Activated T-cell treated with anti-CD3 and anti-CD28 coated beads, Interleukin-2, amount 50 U/mL, for 72 hours (primary cell): Measurements from ENCODE around the gene SORBS2. TPM values are rescaled to one million over a fixed set of nuclear protein-coding genes. Genes with fewer than 3 reads are reported as not detected.
"Not testable (repeated sequence)": the region's sequence is repeated elsewhere in the genome, so short reads cannot be mapped to it uniquely, and the experiment has no call there.

ENCODE experiments used
- ATAC-seq, 2 donors: fragments of 150-1000 bp; cut with Tn5 transposase; replicated peaks in 1 of 2; 2 replicates each; pipeline ENCODE4 v1.10.0; 2021; ENCODE audit warnings: moderate library complexity in 2 of 2, mild to moderate bottlenecking in 1 of 2
- DNase-seq, 2 donors: peaks; one replicate each; pipeline ENCODE4 v3.0.0; 2021 to 2022; ENCODE audit warnings: mixed read lengths in 1 of 2
- H3K27ac Mint-ChIP-seq: one replicate; pipeline ENCODE4 v1.8.0; 2022; ENCODE audit warnings: mild to moderate bottlenecking, moderate library complexity, mixed read lengths
- H3K27me3 Mint-ChIP-seq: one replicate; pipeline ENCODE4 v1.8.0; 2022; ENCODE audit warnings: low read depth, mixed read lengths
- H3K36me3 Mint-ChIP-seq, 2 donors: one replicate each; pipeline ENCODE4 v1.8.0; 2022; ENCODE audit warnings: mixed read lengths in 2 of 2, mild to moderate bottlenecking in 1 of 2; ENCODE audit not compliant: insufficient read depth in 2 of 2
- H3K4me1 Mint-ChIP-seq: one replicate; pipeline ENCODE4 v1.8.0; 2022; ENCODE audit warnings: low read depth, mixed read lengths
- H3K4me3 Mint-ChIP-seq, 2 donors: one replicate each; pipeline ENCODE4 v1.8.0; 2022; ENCODE audit warnings: mild to moderate bottlenecking in 2 of 2, mixed read lengths in 2 of 2, moderate library complexity in 2 of 2
- H3K9me3 Mint-ChIP-seq, 2 donors: one replicate each; pipeline ENCODE4 v1.8.0; 2022; ENCODE audit warnings: mixed read lengths in 2 of 2
- total RNA-seq, 2 donors: library from RNA; stranded (reverse); gene quantifications; one replicate each; pipeline ENCODE4 v1.2.3, GENCODE V29; 2022

The SORBS2 gene
- total RNA-seq, 2 donors from 2014 or later = 0.26 TPM; not detected in 1

- Mint-ChIP-seq H3K9me3 (no peaks in the 10 kb centered on the region), H3K4me1 (no peaks in the 10 kb centered on the region), H3K27ac (no peak overlapping the region), H3K36me3 (no peaks in the 10 kb centered on the region), H3K27me3 (peaks cover 24% of the 10 kb centered on the region), H3K4me3 (no peak overlapping the region)
- ATAC-seq (no peak), DNase-seq (no peak)
These were observed 82.6 kb downstream of the SORBS2 start for GRCh38 chr4:185729391-185729804.

- ATAC-seq (no peak), DNase-seq (no peak)
- no peak overlapping the region for H3K4me3 Mint-ChIP-seq
- no peaks in the 10 kb centered on the region for H3K9me3 Mint-ChIP-seq
- no peaks in the 10 kb centered on the region for H3K4me1 Mint-ChIP-seq
- peaks cover 25% of the 10 kb centered on the region for H3K27me3 Mint-ChIP-seq
- H3K36me3 Mint-ChIP-seq = no peaks in the 10 kb centered on the region
- no peak overlapping the region for H3K27ac Mint-ChIP-seq
These were observed 83.1 kb downstream of the SORBS2 start for GRCh38 chr4:185728893-185729292.

GRCh38 chr4:185726931-185727330 is 85.1 kb downstream of the SORBS2 start:
- no peak overlapping the region for H3K27ac Mint-ChIP-seq
- ATAC-seq = no peak

GRCh38 chr4:185723631-185724260 is 88.2 kb downstream of the SORBS2 start:
- Mint-ChIP-seq H3K4me1 (no peaks in the 10 kb centered on the region), H3K27me3 (peaks cover 18% of the 10 kb centered on the region), H3K27ac (no peak overlapping the region), H3K36me3 (no peaks in the 10 kb centered on the region), H3K9me3 (no peaks in the 10 kb centered on the region), H3K4me3 (no peak overlapping the region)
- ATAC-seq (no peak), DNase-seq (no peak)

More at GRCh38 chr4:185726931-185727330, 85.1 kb downstream of the SORBS2 start:
- Mint-ChIP-seq H3K4me1 (no peaks in the 10 kb centered on the region), H3K4me3 (no peak overlapping the region), H3K27me3 (peaks cover 20% of the 10 kb centered on the region), H3K9me3 (no peaks in the 10 kb centered on the region), H3K36me3 (no peaks in the 10 kb centered on the region)
- no peak for DNase-seq

- Mint-ChIP-seq H3K27me3 (peaks cover 12% of the 10 kb centered on the region), H3K4me3 (no peak overlapping the region), H3K36me3 (no peaks in the 10 kb centered on the region), H3K27ac (no peak overlapping the region), H3K4me1 (no peaks in the 10 kb centered on the region), H3K9me3 (no peaks in the 10 kb centered on the region)
- no peak for DNase-seq
- ATAC-seq = no peak
These were observed 90.0 kb downstream of the SORBS2 start for GRCh38 chr4:185722029-185722316.

- no peak overlapping the region for H3K27ac Mint-ChIP-seq
- ATAC-seq (no peak), DNase-seq (no peak)
- H3K9me3 Mint-ChIP-seq = no peaks in the 10 kb centered on the region
- peaks cover 12% of the 10 kb centered on the region for H3K27me3 Mint-ChIP-seq
- H3K4me1 Mint-ChIP-seq = no peaks in the 10 kb centered on the region
- H3K36me3 Mint-ChIP-seq = no peaks in the 10 kb centered on the region
- H3K4me3 Mint-ChIP-seq = no peak overlapping the region
These were observed 90.6 kb downstream of the SORBS2 start for GRCh38 chr4:185721190-185722028.

- no peaks in the 10 kb centered on the region for H3K36me3 Mint-ChIP-seq
- ATAC-seq (no peak), DNase-seq (no peak)
- H3K4me1 Mint-ChIP-seq = no peaks in the 10 kb centered on the region
- H3K9me3 Mint-ChIP-seq = no peaks in the 10 kb centered on the region
- H3K27ac Mint-ChIP-seq = no peak overlapping the region
- no peak overlapping the region for H3K4me3 Mint-ChIP-seq
- peaks cover 8% of the 10 kb centered on the region for H3K27me3 Mint-ChIP-seq
These were observed 92.5 kb downstream of the SORBS2 start for GRCh38 chr4:185719500-185719858.

- DNase-seq = no peak
- Mint-ChIP-seq H3K4me3 (no peak overlapping the region), H3K9me3 (no peaks in the 10 kb centered on the region), H3K4me1 (no peaks in the 10 kb centered on the region), H3K27ac (no peak overlapping the region), H3K27me3 (peaks cover 6% of the 10 kb centered on the region), H3K36me3 (no peaks in the 10 kb centered on the region)
- no peak for ATAC-seq
These were observed 93.2 kb downstream of the SORBS2 start for GRCh38 chr4:185718578-185719499.

- ATAC-seq (no peak), DNase-seq (no peak)
- Mint-ChIP-seq H3K4me3 (no peak overlapping the region), H3K9me3 (no peaks in the 10 kb centered on the region), H3K27me3 (peaks cover 11% of the 10 kb centered on the region), H3K36me3 (no peaks in the 10 kb centered on the region), H3K4me1 (no peaks in the 10 kb centered on the region), H3K27ac (no peak overlapping the region)
These were observed 94.6 kb downstream of the SORBS2 start for GRCh38 chr4:185717377-185717741.

GRCh38 chr4:185716577-185717376 is 95.2 kb downstream of the SORBS2 start:
- Mint-ChIP-seq H3K4me3 (no peak overlapping the region), H3K4me1 (no peaks in the 10 kb centered on the region), H3K9me3 (no peaks in the 10 kb centered on the region), H3K27me3 (peaks cover 17% of the 10 kb centered on the region), H3K36me3 (no peaks in the 10 kb centered on the region), H3K27ac (no peak overlapping the region)
- no peak for DNase-seq
- no peak for ATAC-seq

GRCh38 chr4:185716141-185716551 is 95.8 kb downstream of the SORBS2 start:
- H3K9me3 Mint-ChIP-seq = no peaks in the 10 kb centered on the region
- no peaks in the 10 kb centered on the region for H3K4me1 Mint-ChIP-seq
- peaks cover 18% of the 10 kb centered on the region for H3K27me3 Mint-ChIP-seq
- no peak for DNase-seq
- H3K36me3 Mint-ChIP-seq = no peaks in the 10 kb centered on the region
- no peak for ATAC-seq
- H3K4me3 Mint-ChIP-seq = no peak overlapping the region
- no peak overlapping the region for H3K27ac Mint-ChIP-seq

GRCh38 chr4:185714524-185714923 is 97.5 kb downstream of the SORBS2 start:
- H3K27ac Mint-ChIP-seq, H3K36me3 Mint-ChIP-seq, ATAC-seq, H3K9me3 Mint-ChIP-seq, H3K4me3 Mint-ChIP-seq, DNase-seq, H3K4me1 Mint-ChIP-seq: not testable (repeated sequence)
- peaks cover 18% of the 10 kb centered on the region for H3K27me3 Mint-ChIP-seq
